Stimulated activated CD8-positive, alpha-beta memory T cell treated with anti-CD3 and anti-CD28 coated beads, Interleukin-15, amount 100 ng/mL, for 1 hour (primary cell): ENCODE measurements around the gene TESK1.
A peak's percentile ranks its signal among the peaks of the same experiment; 100 is the strongest.

Source experiments
- DNase-seq: peaks from one replicate; pipeline ENCODE4 v3.0.0-alpha.2; 2020; ENCODE audit warnings: low read depth

The TESK1 gene

GRCh38 chr9:35646533-35647265 is 41.6 kb downstream of the TESK1 start:
- peak; percentile 81 for DNase-seq

- DNase-seq: no peak
These were observed 44.6 kb downstream of the TESK1 start for GRCh38 chr9:35649431-35650340.

DNA sequence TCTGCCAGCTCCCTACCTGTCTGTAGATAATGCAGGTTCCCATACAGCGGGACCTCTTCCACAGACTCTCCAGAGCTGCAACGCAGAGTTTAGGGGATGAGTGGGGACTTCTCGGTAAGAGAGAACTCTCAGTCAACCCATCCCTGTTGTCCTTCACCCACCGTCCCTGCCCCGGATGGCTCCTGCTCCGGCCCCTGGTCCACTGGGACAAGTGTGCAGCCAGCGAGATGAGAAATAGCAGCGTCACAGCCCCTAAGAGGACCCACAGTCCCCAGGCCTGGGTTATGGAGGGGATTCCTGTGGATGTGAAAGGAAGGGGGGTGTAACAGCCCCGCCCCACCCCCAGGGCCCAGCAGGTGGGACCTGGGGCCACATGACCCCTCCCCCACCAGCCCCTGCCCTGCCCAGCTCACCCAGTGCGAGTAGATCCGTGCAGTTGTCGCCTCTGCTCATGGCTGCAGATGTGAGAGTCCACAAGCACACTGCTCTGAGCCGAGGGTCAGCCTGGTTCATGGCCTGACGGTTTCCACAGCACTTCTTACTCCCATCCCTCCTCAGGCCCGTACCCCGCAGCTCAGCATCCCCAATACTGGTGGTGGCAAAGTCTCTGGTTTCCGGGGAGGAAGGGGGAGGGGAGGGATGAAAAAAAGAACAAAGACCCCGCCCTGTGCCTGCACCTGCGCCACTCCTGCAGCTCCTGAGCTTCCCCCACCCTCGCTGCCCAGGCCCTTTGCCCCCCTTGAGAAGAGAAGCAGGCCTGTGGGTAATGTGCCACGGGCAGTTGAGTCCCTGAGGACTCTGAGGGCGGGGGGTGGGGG is 45.5 kb downstream of the TESK1 start, which contains the start of gene SIT1:
TSS of gene SIT1 (minus strand) at position 591 of the 818 bp plus-strand sequence. CDS start at position 513, 78 bp downstream.
- no peak for DNase-seq

GRCh38 chr9:35651956-35652828 is 47.1 kb downstream of the TESK1 start:
- no peak for DNase-seq

GRCh38 chr9:35652829-35653209 is 47.8 kb downstream of the TESK1 start:
- no peak for DNase-seq

DNA sequence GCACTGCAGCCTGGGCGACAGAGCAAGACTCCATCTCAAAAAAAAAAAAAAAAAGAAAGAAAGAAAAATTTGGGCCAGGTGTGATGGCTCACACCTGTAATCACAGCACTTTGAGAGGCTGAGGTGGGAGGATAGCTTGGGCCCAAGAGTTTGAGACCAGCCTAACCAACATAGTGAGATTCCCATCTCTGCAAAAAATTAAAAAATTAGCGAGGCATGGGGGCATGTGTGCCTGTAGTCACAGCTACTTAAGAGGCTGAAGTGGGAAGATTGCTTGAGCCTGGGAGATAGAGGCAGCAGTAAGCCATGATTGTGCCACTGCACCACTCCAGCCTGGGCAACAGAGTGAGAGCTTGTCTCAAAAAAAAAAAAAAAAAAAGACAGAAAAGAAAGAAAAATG is 48.5 kb downstream of the TESK1 start:
- DNase-seq: no peak

DNA sequence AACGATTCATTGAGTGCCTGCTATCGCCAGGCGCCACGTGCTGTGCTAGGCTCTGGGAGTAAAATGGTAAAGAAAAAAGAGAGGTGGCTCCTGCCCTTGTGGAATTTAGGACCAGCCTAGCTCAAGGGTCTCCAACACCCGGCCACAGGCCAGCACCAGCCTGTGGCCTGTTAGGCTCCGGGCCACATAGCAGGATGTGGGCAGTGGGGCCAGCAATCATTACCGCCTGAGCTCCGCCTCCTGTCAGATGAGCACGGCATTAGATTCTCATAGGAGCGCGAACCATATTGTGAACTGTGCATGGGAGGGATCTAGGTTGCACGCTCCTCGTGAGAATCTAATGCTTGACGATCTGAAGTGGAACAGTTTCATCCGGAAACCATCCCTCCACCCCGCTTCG is 51.3 kb downstream of the TESK1 start:
- DNase-seq: no peak

GRCh38 chr9:35656831-35657545 is 51.9 kb downstream of the TESK1 start:
- DNase-seq: no peak

DNA sequence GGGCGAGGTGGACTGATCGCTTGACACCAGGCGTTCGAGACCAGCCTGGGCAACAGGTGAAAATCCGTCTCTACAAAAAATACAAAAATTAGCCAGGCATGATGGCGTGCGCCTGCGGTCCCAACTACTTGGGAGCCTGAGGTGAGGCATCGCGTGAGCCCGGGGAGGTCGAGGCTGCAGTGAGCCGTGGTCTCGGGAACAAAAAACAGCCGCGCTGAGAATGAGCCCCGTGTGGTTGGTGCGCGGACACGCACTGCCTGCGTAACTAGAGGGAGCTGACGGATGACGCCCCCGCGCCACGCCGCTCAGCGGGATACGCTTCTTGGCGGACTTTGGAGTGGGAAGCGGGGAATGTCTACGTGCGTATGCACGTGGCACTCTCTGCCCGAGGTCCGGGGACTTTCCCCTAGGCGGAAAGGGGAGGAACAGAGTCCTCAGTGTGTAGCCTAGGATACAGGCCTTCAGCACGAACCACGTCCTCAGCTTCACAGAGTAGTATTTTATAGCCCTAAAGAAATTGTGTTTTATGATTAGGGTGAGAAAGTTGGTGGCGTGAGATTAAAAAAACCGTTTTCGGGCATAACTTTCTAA is 52.6 kb downstream of the TESK1 start, which contains the start of gene RMRP:
TSS of gene RMRP (minus strand) at position 474 of the 591 bp plus-strand sequence.
- peak; percentile 72 for DNase-seq

DNA sequence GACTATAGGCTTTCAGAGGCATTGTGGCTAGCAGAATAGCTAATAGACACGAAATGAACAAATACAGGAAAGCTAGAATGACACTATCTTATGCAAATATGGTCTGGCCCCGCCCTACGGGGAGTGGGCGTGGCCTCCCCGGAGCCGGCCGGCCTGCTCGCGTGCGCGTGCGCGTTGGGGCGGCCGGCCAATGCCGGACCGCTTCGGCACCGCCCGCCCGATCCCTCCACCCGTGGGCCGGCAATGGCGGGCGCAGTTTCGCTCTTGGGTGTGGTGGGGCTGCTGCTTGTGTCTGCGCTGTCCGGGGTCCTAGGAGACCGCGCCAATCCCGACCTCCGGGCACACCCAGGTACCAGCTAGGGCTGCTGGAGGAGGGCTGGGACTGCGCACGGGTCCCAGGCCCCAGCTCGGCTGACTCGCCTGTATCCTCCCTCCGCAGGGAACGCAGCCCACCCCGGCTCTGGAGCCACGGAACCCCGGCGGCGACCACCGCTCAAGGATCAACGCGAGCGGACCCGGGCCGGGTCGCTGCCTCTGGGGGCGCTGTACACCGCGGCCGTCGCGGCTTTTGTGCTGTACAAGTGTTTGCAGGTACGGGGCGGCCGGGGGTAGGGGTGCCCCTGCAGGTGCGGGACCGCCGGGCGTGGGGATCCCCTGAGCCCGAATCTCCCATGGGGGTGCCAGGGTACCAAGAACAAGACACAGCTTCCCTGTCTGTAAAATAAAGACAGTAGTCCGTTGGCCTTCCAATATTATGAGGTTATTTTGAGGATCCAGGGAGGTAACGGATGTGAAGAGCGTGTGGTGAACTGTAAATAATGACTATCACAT is 53.3 kb downstream of the TESK1 start, which contains the start of gene CCDC107:
TSS of gene CCDC107 (plus strand) at position 156 of the 831 bp plus-strand sequence. CDS start at position 244, 88 bp downstream.
- DNase-seq: peak; percentile 62

- DNase-seq: no peak
These were observed 53.8 kb downstream of the TESK1 start for GRCh38 chr9:35658968-35659220.

- DNase-seq: no peak
These were observed 54.3 kb downstream of the TESK1 start for GRCh38 chr9:35659340-35659739.
